HepG2 (cell line): ENCODE results near the gene HSPA1L. TPM values are rescaled to one million over a fixed set of nuclear protein-coding genes. Genes with fewer than 3 reads are reported as not detected.

Experiments
- BCL6 ChIP-seq: IDR thresholded peaks from 2 replicates; pipeline ENCODE4 v1.6.1; 2016; ENCODE audit warnings: missing genetic modification reagents, missing compliant biosample characterization
- FLYWCH1 ChIP-seq: sonication (generic); formaldehyde crosslinking; IDR thresholded peaks from 2 replicates; pipeline ENCODE4 v1.8.1; 2023; ENCODE audit warnings: mild to moderate bottlenecking, missing genetic modification reagents
- HMG20B ChIP-seq: conservative IDR thresholded peaks from 2 replicates; pipeline ENCODE4 v1.6.1; 2016; ENCODE audit warnings: missing genetic modification reagents, missing compliant biosample characterization
- KAT8 ChIP-seq: IDR thresholded peaks from 2 replicates; pipeline ENCODE4 v1.6.1; 2016; ENCODE audit warnings: missing genetic modification reagents, missing compliant biosample characterization
- MED1 ChIP-seq: sonication (generic); formaldehyde crosslinking; IDR thresholded peaks from 2 replicates; pipeline ENCODE4 v1.4.0; 2020; ENCODE audit warnings: missing genetic modification reagents
- PAWR ChIP-seq: sonication (generic); formaldehyde crosslinking; IDR thresholded peaks from 2 replicates; pipeline ENCODE4 v1.4.0; 2020; ENCODE audit warnings: missing genetic modification reagents, mild to moderate bottlenecking, borderline replicate concordance
- PPARG ChIP-seq: conservative IDR thresholded peaks from 2 replicates; pipeline ENCODE4 v1.6.1; 2016; ENCODE audit warnings: missing biosample characterization, missing genetic modification reagents
- ZFX ChIP-seq: sonication (generic); formaldehyde crosslinking; IDR thresholded peaks from 2 replicates; pipeline ENCODE4 v1.4.0; 2020; ENCODE audit warnings: mild to moderate bottlenecking, low read depth, missing genetic modification reagents, moderate library complexity
- ZMAT3 ChIP-seq: sonication (generic); formaldehyde crosslinking; conservative IDR thresholded peaks from 2 replicates; pipeline ENCODE4 v1.7.0; 2021; ENCODE audit warnings: missing genetic modification reagents
- ZNF136 ChIP-seq: sonication (generic); formaldehyde crosslinking; IDR thresholded peaks from 2 replicates; pipeline ENCODE4 v1.8.1; 2022; ENCODE audit warnings: low read depth, mild to moderate bottlenecking, moderate library complexity, missing genetic modification reagents
- ZNF34 ChIP-seq: sonication (generic); formaldehyde crosslinking; IDR thresholded peaks from 2 replicates; pipeline ENCODE4 v1.4.0; 2020; ENCODE audit warnings: mild to moderate bottlenecking, missing genetic modification reagents, borderline replicate concordance
- ZNF644 ChIP-seq: IDR thresholded peaks from 2 replicates; pipeline ENCODE4 v1.6.1; 2016; ENCODE audit warnings: low read depth
- polyA plus RNA-seq, 8 experiments: library from polyadenylated mRNA; depleted of rRNA in 3 of 8; stranded (reverse) in 7 of 8; unstranded in 1 of 8; fragments of >200 nt; fragmentation: Illumina TruSeq in 4 of 8; extraction: Trizol in 4 of 8; gene quantifications; 2 replicates each; pipeline versions ENCODE4 v1.2.1 to v1.2.3, GENCODE V29; 2011 to 2016; ENCODE audit warnings: low read depth in 4 of 8, missing spikeins in 1 of 8, mixed read lengths in 1 of 8; ENCODE audit not compliant: insufficient read depth in 1 of 8
- total RNA-seq, 5 experiments: library from RNA; depleted of rRNA; stranded (reverse); fragments of >200 nt; fragmentation: Illumina TruSeq; extraction: Trizol; gene quantifications; 2 replicates each; pipeline ENCODE4 v1.2.3, GENCODE V29; 2016; ENCODE audit warnings: low read depth in 1 of 5
- TF ChIP-seq, protein P1 (sequence below): sonication (generic); formaldehyde crosslinking; IDR thresholded peaks from 2 replicates; pipeline ENCODE4 v1.5.0; 2020; ENCODE audit warnings: mild to moderate bottlenecking, missing genetic modification reagents, borderline replicate concordance
- TF ChIP-seq, protein P2 (sequence below): sonication (generic); formaldehyde crosslinking; IDR thresholded peaks from 2 replicates; pipeline ENCODE4 v1.5.1; 2020; ENCODE audit warnings: missing genetic modification reagents, mild to moderate bottlenecking, borderline replicate concordance
- TF ChIP-seq, protein P3 (sequence below): sonication (generic); formaldehyde crosslinking; IDR thresholded peaks from 2 replicates; pipeline ENCODE4 v1.4.0; 2020; ENCODE audit warnings: mild to moderate bottlenecking, missing genetic modification reagents
- TF ChIP-seq, protein P4 (sequence below): IDR thresholded peaks from 2 replicates; pipeline ENCODE4 v1.6.1; 2012; ENCODE audit warnings: inconsistent platforms
- TF ChIP-seq, protein P5 (sequence below): sonication (generic); formaldehyde crosslinking; IDR thresholded peaks from 2 replicates; pipeline ENCODE4 v1.4.0; 2020; ENCODE audit warnings: missing genetic modification reagents
- TF ChIP-seq, protein P6 (sequence below): sonication (generic); formaldehyde crosslinking; IDR thresholded peaks from 2 replicates; pipeline ENCODE4 v1.9.0; 2021; ENCODE audit warnings: missing genetic modification reagents, borderline replicate concordance

The HSPA1L gene
- total and polyA plus RNA-seq, 2 of the 13 experiments (the other 11 are each of a cell fraction or from before 2014, with no cell fraction given): 0.55 to 1.0 TPM

DNA sequence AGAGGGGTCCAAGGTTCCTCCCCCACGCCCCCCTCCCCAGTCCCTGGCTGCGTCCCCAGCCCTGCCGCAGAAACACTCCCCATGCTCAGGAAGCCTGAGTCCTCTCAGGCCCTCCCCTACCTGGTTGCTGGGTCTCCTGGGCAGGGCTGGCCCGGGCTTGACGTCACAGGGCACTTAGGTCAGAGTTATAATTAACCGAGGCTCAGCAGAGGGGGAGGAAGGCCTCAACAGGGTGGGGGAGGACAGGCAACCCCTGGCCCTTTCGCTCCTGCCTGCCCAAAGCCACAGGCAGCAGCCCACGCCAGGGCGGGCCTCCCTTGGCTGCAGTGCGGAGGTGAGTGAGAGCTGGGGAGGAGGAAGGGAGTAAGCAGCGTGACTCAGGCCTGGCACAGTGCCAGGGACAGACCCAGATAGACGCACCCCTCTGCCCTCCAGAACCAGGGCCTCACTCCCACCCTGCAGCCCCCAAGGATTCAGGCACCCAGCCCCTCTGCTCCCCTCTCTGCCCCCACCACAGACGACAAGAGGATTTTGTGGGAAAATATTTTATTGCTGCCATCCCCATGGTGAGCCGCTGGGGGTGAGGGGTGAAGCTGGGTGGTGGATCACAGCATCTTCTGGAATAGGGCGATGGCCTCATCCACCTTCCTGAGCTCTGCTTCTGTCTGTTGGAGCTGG lies 38.0 kb downstream of the HSPA1L start, which contains the start of gene VWA7 (continued):
- TF ChIP-seq, protein P1, sequence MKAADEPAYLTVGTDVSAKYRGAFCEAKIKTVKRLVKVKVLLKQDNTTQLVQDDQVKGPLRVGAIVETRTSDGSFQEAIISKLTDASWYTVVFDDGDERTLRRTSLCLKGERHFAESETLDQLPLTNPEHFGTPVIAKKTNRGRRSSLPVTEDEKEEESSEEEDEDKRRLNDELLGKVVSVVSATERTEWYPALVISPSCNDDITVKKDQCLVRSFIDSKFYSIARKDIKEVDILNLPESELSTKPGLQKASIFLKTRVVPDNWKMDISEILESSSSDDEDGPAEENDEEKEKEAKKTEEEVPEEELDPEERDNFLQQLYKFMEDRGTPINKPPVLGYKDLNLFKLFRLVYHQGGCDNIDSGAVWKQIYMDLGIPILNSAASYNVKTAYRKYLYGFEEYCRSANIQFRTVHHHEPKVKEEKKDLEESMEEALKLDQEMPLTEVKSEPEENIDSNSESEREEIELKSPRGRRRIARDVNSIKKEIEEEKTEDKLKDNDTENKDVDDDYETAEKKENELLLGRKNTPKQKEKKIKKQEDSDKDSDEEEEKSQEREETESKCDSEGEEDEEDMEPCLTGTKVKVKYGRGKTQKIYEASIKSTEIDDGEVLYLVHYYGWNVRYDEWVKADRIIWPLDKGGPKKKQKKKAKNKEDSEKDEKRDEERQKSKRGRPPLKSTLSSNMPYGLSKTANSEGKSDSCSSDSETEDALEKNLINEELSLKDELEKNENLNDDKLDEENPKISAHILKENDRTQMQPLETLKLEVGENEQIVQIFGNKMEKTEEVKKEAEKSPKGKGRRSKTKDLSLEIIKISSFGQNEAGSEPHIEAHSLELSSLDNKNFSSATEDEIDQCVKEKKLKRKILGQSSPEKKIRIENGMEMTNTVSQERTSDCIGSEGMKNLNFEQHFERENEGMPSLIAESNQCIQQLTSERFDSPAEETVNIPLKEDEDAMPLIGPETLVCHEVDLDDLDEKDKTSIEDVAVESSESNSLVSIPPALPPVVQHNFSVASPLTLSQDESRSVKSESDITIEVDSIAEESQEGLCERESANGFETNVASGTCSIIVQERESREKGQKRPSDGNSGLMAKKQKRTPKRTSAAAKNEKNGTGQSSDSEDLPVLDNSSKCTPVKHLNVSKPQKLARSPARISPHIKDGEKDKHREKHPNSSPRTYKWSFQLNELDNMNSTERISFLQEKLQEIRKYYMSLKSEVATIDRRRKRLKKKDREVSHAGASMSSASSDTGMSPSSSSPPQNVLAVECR (CRISPR knock-in tag): peak; percentile 84; the same call in 1 of the 2 replicates
- TF ChIP-seq, protein P2, sequence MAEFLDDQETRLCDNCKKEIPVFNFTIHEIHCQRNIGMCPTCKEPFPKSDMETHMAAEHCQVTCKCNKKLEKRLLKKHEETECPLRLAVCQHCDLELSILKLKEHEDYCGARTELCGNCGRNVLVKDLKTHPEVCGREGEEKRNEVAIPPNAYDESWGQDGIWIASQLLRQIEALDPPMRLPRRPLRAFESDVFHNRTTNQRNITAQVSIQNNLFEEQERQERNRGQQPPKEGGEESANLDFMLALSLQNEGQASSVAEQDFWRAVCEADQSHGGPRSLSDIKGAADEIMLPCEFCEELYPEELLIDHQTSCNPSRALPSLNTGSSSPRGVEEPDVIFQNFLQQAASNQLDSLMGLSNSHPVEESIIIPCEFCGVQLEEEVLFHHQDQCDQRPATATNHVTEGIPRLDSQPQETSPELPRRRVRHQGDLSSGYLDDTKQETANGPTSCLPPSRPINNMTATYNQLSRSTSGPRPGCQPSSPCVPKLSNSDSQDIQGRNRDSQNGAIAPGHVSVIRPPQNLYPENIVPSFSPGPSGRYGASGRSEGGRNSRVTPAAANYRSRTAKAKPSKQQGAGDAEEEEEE (CRISPR knock-in tag): no peak
- TF ChIP-seq ZFX (CRISPR knock-in tag): peak; percentile 80
- no peak for TF ChIP-seq PAWR (CRISPR knock-in tag)
- no peak for TF ChIP-seq FLYWCH1 (CRISPR knock-in tag)
- TF ChIP-seq, protein P3, sequence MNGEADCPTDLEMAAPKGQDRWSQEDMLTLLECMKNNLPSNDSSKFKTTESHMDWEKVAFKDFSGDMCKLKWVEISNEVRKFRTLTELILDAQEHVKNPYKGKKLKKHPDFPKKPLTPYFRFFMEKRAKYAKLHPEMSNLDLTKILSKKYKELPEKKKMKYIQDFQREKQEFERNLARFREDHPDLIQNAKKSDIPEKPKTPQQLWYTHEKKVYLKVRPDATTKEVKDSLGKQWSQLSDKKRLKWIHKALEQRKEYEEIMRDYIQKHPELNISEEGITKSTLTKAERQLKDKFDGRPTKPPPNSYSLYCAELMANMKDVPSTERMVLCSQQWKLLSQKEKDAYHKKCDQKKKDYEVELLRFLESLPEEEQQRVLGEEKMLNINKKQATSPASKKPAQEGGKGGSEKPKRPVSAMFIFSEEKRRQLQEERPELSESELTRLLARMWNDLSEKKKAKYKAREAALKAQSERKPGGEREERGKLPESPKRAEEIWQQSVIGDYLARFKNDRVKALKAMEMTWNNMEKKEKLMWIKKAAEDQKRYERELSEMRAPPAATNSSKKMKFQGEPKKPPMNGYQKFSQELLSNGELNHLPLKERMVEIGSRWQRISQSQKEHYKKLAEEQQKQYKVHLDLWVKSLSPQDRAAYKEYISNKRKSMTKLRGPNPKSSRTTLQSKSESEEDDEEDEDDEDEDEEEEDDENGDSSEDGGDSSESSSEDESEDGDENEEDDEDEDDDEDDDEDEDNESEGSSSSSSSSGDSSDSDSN (CRISPR knock-in tag): peak; percentile 81
- TF ChIP-seq MED1 (CRISPR knock-in tag): peak; percentile 48; the same call in 1 of the 2 replicates
- no peak for TF ChIP-seq ZNF34
- TF ChIP-seq, protein P4, sequence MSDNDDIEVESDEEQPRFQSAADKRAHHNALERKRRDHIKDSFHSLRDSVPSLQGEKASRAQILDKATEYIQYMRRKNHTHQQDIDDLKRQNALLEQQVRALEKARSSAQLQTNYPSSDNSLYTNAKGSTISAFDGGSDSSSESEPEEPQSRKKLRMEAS: peak; percentile 64; the same call in 1 of the 2 replicates
- TF ChIP-seq, protein P5, sequence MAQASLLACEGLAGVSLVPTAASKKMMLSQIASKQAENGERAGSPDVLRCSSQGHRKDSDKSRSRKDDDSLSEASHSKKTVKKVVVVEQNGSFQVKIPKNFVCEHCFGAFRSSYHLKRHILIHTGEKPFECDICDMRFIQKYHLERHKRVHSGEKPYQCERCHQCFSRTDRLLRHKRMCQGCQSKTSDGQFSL: peak; percentile 16; the same call in 1 of the 2 replicates
- peak; percentile 75 for TF ChIP-seq HMG20B (CRISPR knock-in tag)
- TF ChIP-seq BCL6: peak; percentile 72; the same call in 1 of the 2 replicates
- TF ChIP-seq, protein P6, sequence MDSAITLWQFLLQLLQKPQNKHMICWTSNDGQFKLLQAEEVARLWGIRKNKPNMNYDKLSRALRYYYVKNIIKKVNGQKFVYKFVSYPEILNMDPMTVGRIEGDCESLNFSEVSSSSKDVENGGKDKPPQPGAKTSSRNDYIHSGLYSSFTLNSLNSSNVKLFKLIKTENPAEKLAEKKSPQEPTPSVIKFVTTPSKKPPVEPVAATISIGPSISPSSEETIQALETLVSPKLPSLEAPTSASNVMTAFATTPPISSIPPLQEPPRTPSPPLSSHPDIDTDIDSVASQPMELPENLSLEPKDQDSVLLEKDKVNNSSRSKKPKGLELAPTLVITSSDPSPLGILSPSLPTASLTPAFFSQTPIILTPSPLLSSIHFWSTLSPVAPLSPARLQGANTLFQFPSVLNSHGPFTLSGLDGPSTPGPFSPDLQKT: no peak
- no peak for TF ChIP-seq ZNF644 (CRISPR knock-in tag)
- 0 out of 2 replicates have a peak, but pooled peaks have one; percentile 23 for TF ChIP-seq ZMAT3 (CRISPR knock-in tag)
- TF ChIP-seq PPARG (CRISPR knock-in tag): peak; percentile 62
- TF ChIP-seq KAT8: peak; percentile 65
- TF ChIP-seq ZNF136 (CRISPR knock-in tag): 0 out of 2 replicates have a peak, but pooled peaks have one; percentile 66
